Panc1 (cell line): ENCODE measurements around the gene RFX1. TPM values are rescaled to one million over a fixed set of nuclear protein-coding genes. Genes with fewer than 3 reads are reported as not detected.

Experiments
- ATAC-seq: fragments of 200-7000 bp; cut with Tn5 transposase; 2 replicates; pipeline ENCODE4 v1.9.1; 2020; ENCODE audit warnings: mild to moderate bottlenecking, moderate library complexity
- BruUV-seq: library from RNA; stranded (reverse); fragments of 400-500 nt; replicated peaks from 2 replicates; lab custom pipeline; 2021; lab: Mats Ljungman, UMichigan
- CTCF ChIA-PET: fragments of 300-600 bp; sonication (Branson Sonifier 250); formaldehyde crosslinking; loops from one replicate; lab custom pipeline; 2022; ENCODE audit warnings: antibody characterized with exemption; lab: Charles Lee
- POLR2A ChIA-PET: fragments of 300-600 bp; sonication (Branson Sonifier 250); formaldehyde crosslinking; loops from one replicate; lab custom pipeline; 2022; ENCODE audit warnings: antibody characterized with exemption; lab: Charles Lee
- DNase-seq: peaks from one replicate; pipeline ENCODE4 v3.0.0-alpha.2; 2010; ENCODE audit warnings: low read depth, low spot score
- H3K27ac ChIP-seq: 2 replicates; pipeline ENCODE4 v1.5.1; 2011; ENCODE audit warnings: mild to moderate bottlenecking, low read length, inconsistent platforms
- H3K27me3 ChIP-seq: fragments of 200-500 bp; sonication (Bioruptor generic); 2 replicates; pipeline ENCODE4 v1.6.0; 2014; ENCODE audit warnings: low read length, inconsistent platforms; ENCODE audit not compliant: control insufficient read depth, insufficient read depth
- H3K36me3 ChIP-seq: fragments of 200-500 bp; sonication (Bioruptor generic); 2 replicates; pipeline ENCODE4 v1.5.1; 2014; ENCODE audit warnings: inconsistent platforms, mild to moderate bottlenecking, low read length, moderate library complexity; ENCODE audit not compliant: control insufficient read depth, insufficient read depth
- H3K4me1 ChIP-seq: 2 replicates; pipeline ENCODE4 v1.5.1; 2011; ENCODE audit warnings: inconsistent platforms, mild to moderate bottlenecking, low read length, moderate library complexity; ENCODE audit not compliant: control insufficient read depth, insufficient read depth
- H3K4me3 ChIP-seq, 2 experiments: 2 replicates each; pipeline ENCODE4 v1.5.1; 2011 to 2012; ENCODE audit warnings: low read depth in 2 of 2, low read length in 2 of 2, mild to moderate bottlenecking in 2 of 2, inconsistent platforms in 1 of 2, moderate library complexity in 1 of 2
- H3K9me3 ChIP-seq: fragments of 200-500 bp; sonication (Bioruptor generic); 2 replicates; pipeline ENCODE4 v1.5.1; 2014; ENCODE audit warnings: low read depth, mild to moderate bottlenecking, inconsistent platforms, low read length, moderate library complexity; ENCODE audit not compliant: control insufficient read depth, insufficient read depth
- CTCF ChIP-seq: fragments of 450-650 bp; IDR thresholded peaks from 2 replicates; pipeline ENCODE4 v1.5.1; 2017; ENCODE audit warnings: mild to moderate bottlenecking
- POLR2AphosphoS5 ChIP-seq: IDR thresholded peaks from 2 replicates; pipeline ENCODE4 v1.6.1; 2012; ENCODE audit warnings: mild to moderate bottlenecking, low read depth, low read length, moderate library complexity
- SIN3A ChIP-seq: IDR thresholded peaks from 2 replicates; pipeline ENCODE4 v1.6.1; 2012; ENCODE audit warnings: low read depth, mild to moderate bottlenecking, low read length, moderate library complexity, borderline replicate concordance; ENCODE audit not compliant: insufficient read depth
- TCF7L2 ChIP-seq: IDR thresholded peaks from 2 replicates; pipeline ENCODE4 v1.6.1; 2011; ENCODE audit warnings: mild to moderate bottlenecking, low read depth, low read length, inconsistent platforms
- in situ Hi-C: cut with HindIII; loops from 2 replicates; pipeline ENCODE4 v1.10.0; 2016; ENCODE audit warnings: low sequenced_read_pairs, low pct_unique_long_range_greater_than_20kb
- intact Hi-C: fragments of 100-400 bp; cut with micrococcal nuclease; formaldehyde crosslinking; loops from one replicate; pipeline ENCODE4 v1.10.0; 2022; ENCODE audit not compliant: unreplicated experiment
- total RNA-seq: library from RNA; stranded (reverse); gene quantifications from one replicate; pipeline ENCODE4 v1.2.1, GENCODE V29; 2021; ENCODE audit not compliant: unreplicated experiment
- TF ChIP-seq, protein P1 (sequence below), 2 experiments: IDR thresholded peaks; 2 replicates each; pipeline ENCODE4 v1.6.1; 2011 to 2012; ENCODE audit warnings: low read depth in 2 of 2, control low read depth in 1 of 2, low read length in 1 of 2, mild to moderate bottlenecking in 1 of 2, moderate library complexity in 1 of 2; ENCODE audit not compliant: insufficient read depth in 1 of 2

RFX1 gene
- total RNA-seq, 1 experiment from 2014 or later: 15.2 TPM

DNA sequence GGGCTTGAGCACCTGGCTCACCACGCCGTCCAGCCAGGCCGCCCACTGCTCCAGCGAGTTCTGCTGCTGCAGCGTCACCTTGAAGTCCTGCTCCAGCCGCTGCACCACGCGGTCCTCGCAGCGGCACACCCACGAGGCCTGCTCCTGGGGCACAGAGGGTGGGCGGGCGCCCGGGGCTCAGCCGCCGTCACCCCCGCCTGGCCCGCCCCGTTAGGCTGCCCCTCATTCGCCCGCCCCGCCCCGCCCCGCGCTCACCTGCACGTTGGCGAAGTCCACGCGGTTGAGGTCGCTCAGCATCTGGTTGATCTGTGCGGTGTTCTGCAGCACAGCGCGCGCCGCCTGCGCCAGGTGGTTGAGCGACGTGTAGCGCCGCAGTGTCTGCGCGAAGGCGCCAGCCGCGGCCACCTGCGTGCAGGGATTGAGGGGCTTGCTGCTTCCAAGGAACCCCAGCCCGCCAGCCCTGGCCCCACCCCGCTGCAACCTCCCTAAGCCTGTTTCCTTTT, 42.5 kb downstream of the RFX1 start:
- intact Hi-C loops: no loop called here
- CTCF ChIA-PET: no interaction called here

GRCh38 chr19:13962699-13963602, 43.2 kb downstream of the RFX1 start:
- H3K27ac ChIP-seq: no peak overlapping the region
- H3K4me3 ChIP-seq: no peak overlapping the region
- BruUV-seq: no TSS peak
- CTCF ChIA-PET: no interaction called here
- no peaks in the 10 kb centered on the region for H3K4me1 ChIP-seq
- POLR2A ChIA-PET: no interaction called here
- no peak for TF ChIP-seq POLR2AphosphoS5
- TF ChIP-seq CTCF: no peak
- TF ChIP-seq TCF7L2: no peak
- no peak for TF ChIP-seq SIN3A
- TF ChIP-seq, protein P1, sequence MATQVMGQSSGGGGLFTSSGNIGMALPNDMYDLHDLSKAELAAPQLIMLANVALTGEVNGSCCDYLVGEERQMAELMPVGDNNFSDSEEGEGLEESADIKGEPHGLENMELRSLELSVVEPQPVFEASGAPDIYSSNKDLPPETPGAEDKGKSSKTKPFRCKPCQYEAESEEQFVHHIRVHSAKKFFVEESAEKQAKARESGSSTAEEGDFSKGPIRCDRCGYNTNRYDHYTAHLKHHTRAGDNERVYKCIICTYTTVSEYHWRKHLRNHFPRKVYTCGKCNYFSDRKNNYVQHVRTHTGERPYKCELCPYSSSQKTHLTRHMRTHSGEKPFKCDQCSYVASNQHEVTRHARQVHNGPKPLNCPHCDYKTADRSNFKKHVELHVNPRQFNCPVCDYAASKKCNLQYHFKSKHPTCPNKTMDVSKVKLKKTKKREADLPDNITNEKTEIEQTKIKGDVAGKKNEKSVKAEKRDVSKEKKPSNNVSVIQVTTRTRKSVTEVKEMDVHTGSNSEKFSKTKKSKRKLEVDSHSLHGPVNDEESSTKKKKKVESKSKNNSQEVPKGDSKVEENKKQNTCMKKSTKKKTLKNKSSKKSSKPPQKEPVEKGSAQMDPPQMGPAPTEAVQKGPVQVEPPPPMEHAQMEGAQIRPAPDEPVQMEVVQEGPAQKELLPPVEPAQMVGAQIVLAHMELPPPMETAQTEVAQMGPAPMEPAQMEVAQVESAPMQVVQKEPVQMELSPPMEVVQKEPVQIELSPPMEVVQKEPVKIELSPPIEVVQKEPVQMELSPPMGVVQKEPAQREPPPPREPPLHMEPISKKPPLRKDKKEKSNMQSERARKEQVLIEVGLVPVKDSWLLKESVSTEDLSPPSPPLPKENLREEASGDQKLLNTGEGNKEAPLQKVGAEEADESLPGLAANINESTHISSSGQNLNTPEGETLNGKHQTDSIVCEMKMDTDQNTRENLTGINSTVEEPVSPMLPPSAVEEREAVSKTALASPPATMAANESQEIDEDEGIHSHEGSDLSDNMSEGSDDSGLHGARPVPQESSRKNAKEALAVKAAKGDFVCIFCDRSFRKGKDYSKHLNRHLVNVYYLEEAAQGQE (IDR thresholded peaks at IDR 0.05; ENCODE audit: insufficient read depth in 1 of 2, low read depth in 2 of 2, low read length in 1 of 2): no peak
- intact Hi-C loops (no loop called here), in situ Hi-C loops (no loop called here)
- ATAC-seq: no peak
- no peak for DNase-seq
- H3K9me3 ChIP-seq: no peaks in the 10 kb centered on the region
- H3K27me3 ChIP-seq: no peaks in the 10 kb centered on the region
- H3K36me3 ChIP-seq: no peaks in the 10 kb centered on the region

More for the DNA sequence above, 42.5 kb downstream of the RFX1 start:
- Histone ChIP-seq H3K27ac (no peak overlapping the region), H3K9me3 (no peaks in the 10 kb centered on the region), H3K36me3 (no peaks in the 10 kb centered on the region), H3K4me3 (no peak overlapping the region), H3K4me1 (no peaks in the 10 kb centered on the region), H3K27me3 (no peaks in the 10 kb centered on the region)
- no peak for ATAC-seq
- DNase-seq: no peak
- BruUV-seq: no TSS peak
- in situ Hi-C loops: no loop called here
- TF ChIP-seq POLR2AphosphoS5 (no peak), CTCF (no peak), TCF7L2 (no peak), SIN3A (no peak)
- TF ChIP-seq, protein P1 (IDR thresholded peaks at IDR 0.05; ENCODE audit: insufficient read depth in 1 of 2, low read depth in 2 of 2, low read length in 1 of 2): no peak
- POLR2A ChIA-PET: no interaction called here
